ENCODE results near the gene PCDHB9.
A peak's percentile ranks its signal among the peaks of the same experiment; 100 is the strongest.

DNA sequence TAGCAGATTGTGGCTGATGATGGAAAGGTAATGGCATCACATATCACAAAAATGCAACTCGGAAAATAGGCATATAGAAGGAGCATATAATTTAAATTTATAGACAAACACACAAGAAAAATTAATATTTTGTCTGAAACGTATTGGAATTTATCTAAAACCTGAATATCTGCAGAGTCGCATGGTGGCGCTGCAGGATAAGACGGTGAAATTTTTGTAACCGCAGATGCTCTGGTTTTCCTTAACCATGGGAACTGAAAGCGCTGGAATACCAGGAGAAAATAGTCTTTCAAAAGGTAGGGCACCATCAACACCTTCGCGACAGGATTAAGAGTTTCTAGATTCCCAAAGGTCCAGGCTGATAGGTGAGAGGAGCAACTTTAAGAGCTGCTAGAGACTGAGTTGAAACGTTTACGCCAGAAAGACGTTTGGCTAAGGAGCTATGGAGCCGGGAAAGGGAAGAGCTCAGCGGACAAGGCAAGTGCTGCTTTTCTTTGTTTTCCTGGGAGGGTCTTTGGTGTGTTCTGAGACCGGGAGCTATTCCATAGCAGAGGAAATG lies 47.2 kb downstream of the PCDHB9 start:
- TF ChIP-seq ZNF114 (CRISPR knock-in tag; IDR thresholded peaks at IDR 0.05) (no peak), EZH2 (IDR thresholded peaks at IDR 0.05; ENCODE audit: low read depth, unreplicated experiment) (no peak), EZH2phosphoT487 (IDR thresholded peaks at IDR 0.05; ENCODE audit: unreplicated experiment) (no peak), POLR2AphosphoS5 (IDR thresholded peaks at IDR 0.05; ENCODE audit: low read depth) (no peak)
- TF ChIP-seq, protein P1, sequence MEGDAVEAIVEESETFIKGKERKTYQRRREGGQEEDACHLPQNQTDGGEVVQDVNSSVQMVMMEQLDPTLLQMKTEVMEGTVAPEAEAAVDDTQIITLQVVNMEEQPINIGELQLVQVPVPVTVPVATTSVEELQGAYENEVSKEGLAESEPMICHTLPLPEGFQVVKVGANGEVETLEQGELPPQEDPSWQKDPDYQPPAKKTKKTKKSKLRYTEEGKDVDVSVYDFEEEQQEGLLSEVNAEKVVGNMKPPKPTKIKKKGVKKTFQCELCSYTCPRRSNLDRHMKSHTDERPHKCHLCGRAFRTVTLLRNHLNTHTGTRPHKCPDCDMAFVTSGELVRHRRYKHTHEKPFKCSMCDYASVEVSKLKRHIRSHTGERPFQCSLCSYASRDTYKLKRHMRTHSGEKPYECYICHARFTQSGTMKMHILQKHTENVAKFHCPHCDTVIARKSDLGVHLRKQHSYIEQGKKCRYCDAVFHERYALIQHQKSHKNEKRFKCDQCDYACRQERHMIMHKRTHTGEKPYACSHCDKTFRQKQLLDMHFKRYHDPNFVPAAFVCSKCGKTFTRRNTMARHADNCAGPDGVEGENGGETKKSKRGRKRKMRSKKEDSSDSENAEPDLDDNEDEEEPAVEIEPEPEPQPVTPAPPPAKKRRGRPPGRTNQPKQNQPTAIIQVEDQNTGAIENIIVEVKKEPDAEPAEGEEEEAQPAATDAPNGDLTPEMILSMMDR (conservative IDR thresholded peaks at IDR 0.05; ENCODE audit: low read depth in 2 of 2), result peak; percentile 81 to 86

Measured in GM23338 (cell line).